GM12864 (cell line): ENCODE results near the gene ZNF292.

Experiments
- DNase-seq: peaks from one replicate; pipeline ENCODE4 v3.0.0-alpha.2; 2011; ENCODE audit warnings: low read depth
- H3K4me3 ChIP-seq: 2 replicates; pipeline ENCODE4 v1.5.1; 2011; ENCODE audit warnings: mild to moderate bottlenecking, low read depth, low read length, control low read depth
- TF ChIP-seq, protein P1 (sequence below): IDR thresholded peaks from 2 replicates; pipeline ENCODE4 v1.5.1; 2011; ENCODE audit warnings: low read depth, mild to moderate bottlenecking, moderate library complexity, low read length, control low read depth, inconsistent platforms; ENCODE audit errors: missing control alignments

ZNF292 gene

DNA sequence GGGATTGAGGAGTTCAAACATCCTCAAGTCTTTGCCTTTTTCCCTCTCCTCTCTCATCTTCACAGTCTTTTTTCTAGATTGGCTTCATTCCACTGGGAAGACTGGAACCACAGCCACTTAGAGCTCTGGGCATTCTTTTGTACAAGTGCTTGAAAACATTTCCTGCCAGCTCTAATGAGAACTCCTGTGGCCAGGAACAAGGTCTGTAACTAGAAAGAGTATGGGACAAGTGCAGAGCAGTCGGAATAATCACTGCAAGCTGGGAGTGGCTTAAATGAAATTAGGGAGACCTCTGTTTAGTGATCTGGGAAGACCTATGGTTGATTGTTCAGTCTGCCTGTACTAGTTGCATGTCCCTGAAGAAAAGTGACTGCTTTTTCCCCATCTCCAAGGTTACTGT lies 126.1 kb downstream of the ZNF292 start:
- H3K4me3 ChIP-seq, result no peak overlapping the region
- TF ChIP-seq, protein P1, sequence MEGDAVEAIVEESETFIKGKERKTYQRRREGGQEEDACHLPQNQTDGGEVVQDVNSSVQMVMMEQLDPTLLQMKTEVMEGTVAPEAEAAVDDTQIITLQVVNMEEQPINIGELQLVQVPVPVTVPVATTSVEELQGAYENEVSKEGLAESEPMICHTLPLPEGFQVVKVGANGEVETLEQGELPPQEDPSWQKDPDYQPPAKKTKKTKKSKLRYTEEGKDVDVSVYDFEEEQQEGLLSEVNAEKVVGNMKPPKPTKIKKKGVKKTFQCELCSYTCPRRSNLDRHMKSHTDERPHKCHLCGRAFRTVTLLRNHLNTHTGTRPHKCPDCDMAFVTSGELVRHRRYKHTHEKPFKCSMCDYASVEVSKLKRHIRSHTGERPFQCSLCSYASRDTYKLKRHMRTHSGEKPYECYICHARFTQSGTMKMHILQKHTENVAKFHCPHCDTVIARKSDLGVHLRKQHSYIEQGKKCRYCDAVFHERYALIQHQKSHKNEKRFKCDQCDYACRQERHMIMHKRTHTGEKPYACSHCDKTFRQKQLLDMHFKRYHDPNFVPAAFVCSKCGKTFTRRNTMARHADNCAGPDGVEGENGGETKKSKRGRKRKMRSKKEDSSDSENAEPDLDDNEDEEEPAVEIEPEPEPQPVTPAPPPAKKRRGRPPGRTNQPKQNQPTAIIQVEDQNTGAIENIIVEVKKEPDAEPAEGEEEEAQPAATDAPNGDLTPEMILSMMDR, result no peak
- DNase-seq, result no peak

DNA sequence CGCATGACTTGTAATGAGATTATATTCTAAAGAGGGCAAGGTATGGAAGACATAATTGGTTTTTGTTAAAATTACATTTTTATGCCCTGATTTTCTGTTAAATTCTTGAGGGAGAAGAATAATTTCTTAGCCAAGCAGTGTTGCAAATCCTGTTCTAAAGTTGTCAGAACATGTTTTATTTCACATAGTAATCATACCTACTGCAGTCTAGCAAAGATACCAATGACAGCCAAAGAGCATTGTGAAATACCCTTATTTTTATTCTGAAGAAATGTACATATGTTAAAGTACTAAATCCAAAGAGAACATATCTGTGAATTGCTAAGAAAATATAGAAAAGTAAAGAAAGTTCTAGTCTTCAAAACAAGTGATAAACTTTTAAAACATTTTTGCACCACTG lies 127.4 kb downstream of the ZNF292 start:
- no peak overlapping the region for H3K4me3 ChIP-seq
- no peak for DNase-seq
- TF ChIP-seq, protein P1, result no peak

- DNase-seq, result no peak
- TF ChIP-seq, protein P1, result no peak
- no peak overlapping the region for H3K4me3 ChIP-seq
Observed at GRCh38 chr6:87283461-87283860, 128.1 kb downstream of the ZNF292 start.

GRCh38 chr6:87287251-87287650 lies 131.9 kb downstream of the ZNF292 start:
- DNase-seq, result no peak
- no peak overlapping the region for H3K4me3 ChIP-seq
- TF ChIP-seq, protein P1, result no peak

DNA sequence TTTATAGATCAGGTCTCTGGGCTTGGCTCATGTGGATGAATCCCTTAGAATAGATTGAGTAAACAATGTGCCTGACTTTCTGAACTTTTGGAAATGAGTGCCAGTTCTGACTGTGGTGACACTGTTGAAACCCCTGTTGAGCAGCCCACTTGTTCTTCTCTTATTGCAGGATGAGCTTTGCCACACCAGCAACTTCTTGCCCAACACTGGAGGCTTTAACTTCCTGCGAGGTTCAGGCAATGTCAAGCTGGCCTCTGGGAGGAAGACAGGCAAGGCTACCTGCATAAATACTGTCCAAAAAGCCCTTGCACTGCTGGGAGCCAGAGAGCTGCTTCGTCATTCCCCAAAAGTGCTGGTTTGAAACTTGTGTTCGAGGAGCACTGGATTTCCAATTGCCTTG lies 134.2 kb downstream of the ZNF292 start:
- TF ChIP-seq, protein P1, result no peak
- DNase-seq, result no peak
- no peak overlapping the region for H3K4me3 ChIP-seq

- DNase-seq, result no peak
- TF ChIP-seq, protein P1, result no peak
- H3K4me3 ChIP-seq, result no peak overlapping the region
Observed at GRCh38 chr6:87291883-87292282, 136.5 kb downstream of the ZNF292 start.

GRCh38 chr6:87293526-87293925 lies 138.2 kb downstream of the ZNF292 start:
- DNase-seq, result no peak
- H3K4me3 ChIP-seq, result no peak overlapping the region
- TF ChIP-seq, protein P1, result no peak
